ENCODE data around the gene BMP6.

DNA sequence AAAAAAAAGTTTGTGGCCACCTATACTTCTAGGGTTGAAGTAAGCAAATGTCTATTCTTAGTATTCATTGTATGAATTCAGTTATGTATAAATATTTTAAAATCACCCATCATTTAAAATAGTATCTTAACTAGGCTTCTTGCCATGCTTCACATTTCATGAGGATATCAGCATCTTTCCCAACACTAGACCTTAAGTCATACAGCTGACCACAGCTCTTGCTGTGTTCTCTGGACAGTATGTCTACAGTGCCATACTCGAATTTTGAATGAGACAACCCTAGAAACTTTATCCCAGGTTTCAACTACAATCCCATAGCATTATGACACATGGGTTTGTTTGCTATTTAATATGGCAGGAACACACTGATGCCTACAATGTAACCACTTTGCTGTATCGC lies 179.5 kb downstream of the BMP6 start:
- no peak for TF ChIP-seq POLR2AphosphoS5 (IDR thresholded peaks at IDR 0.05; ENCODE audit: low read depth, low read length)
- TF ChIP-seq, protein P1, sequence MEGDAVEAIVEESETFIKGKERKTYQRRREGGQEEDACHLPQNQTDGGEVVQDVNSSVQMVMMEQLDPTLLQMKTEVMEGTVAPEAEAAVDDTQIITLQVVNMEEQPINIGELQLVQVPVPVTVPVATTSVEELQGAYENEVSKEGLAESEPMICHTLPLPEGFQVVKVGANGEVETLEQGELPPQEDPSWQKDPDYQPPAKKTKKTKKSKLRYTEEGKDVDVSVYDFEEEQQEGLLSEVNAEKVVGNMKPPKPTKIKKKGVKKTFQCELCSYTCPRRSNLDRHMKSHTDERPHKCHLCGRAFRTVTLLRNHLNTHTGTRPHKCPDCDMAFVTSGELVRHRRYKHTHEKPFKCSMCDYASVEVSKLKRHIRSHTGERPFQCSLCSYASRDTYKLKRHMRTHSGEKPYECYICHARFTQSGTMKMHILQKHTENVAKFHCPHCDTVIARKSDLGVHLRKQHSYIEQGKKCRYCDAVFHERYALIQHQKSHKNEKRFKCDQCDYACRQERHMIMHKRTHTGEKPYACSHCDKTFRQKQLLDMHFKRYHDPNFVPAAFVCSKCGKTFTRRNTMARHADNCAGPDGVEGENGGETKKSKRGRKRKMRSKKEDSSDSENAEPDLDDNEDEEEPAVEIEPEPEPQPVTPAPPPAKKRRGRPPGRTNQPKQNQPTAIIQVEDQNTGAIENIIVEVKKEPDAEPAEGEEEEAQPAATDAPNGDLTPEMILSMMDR (IDR thresholded peaks at IDR 0.05) = no peak
